Measurements from ENCODE around the gene FEM1C. TPM values are rescaled to one million over a fixed set of nuclear protein-coding genes. Genes with fewer than 3 reads are reported as not detected.

FEM1C gene
- total RNA-seq, 1 experiment from 2014 or later = 10.3 TPM

- POLR2A ChIA-PET = interaction anchor here (0.6 kb wide), 1 partner anchor 126 kb away, joined by 3 read pairs; no protein-coding TSS in a partner anchor
- Mint-ChIP-seq H3K9me3 (ENCODE audit: unreplicated experiment) (no peaks in the 10 kb centered on the region), H3K36me3 (ENCODE audit: insufficient read depth, unreplicated experiment) (no peaks in the 10 kb centered on the region), H3K27ac (ENCODE audit: low read depth, unreplicated experiment) (no peak overlapping the region), H3K4me1 (ENCODE audit: insufficient read depth, unreplicated experiment) (no peaks in the 10 kb centered on the region), H3K4me3 (ENCODE audit: unreplicated experiment) (no peak overlapping the region), H3K27me3 (ENCODE audit: insufficient read depth, unreplicated experiment) (no peaks in the 10 kb centered on the region)
- CTCF ChIA-PET = interaction anchor here (0.7 kb wide), 1 partner anchor 171 kb away, joined by 3 read pairs; no protein-coding TSS in a partner anchor
- no peak for TF ChIP-seq CTCF (IDR thresholded peaks at IDR 0.05; ENCODE audit: unreplicated experiment)
- BruUV-seq (replicated peaks) = no TSS peak
- DNase-seq (ENCODE audit: unreplicated experiment) = no peak
- intact Hi-C loops (cut with micrococcal nuclease) = no loop called here
Measured at GRCh38 chr5:115501464-115502210, 42.9 kb downstream of the FEM1C start.

- Mint-ChIP-seq H3K4me1 (ENCODE audit: insufficient read depth, unreplicated experiment) (no peaks in the 10 kb centered on the region), H3K27ac (ENCODE audit: low read depth, unreplicated experiment) (no peak overlapping the region), H3K4me3 (ENCODE audit: unreplicated experiment) (no peak overlapping the region), H3K27me3 (ENCODE audit: insufficient read depth, unreplicated experiment) (no peaks in the 10 kb centered on the region), H3K9me3 (ENCODE audit: unreplicated experiment) (no peaks in the 10 kb centered on the region), H3K36me3 (ENCODE audit: insufficient read depth, unreplicated experiment) (no peaks in the 10 kb centered on the region)
- intact Hi-C loops (cut with micrococcal nuclease) = no loop called here
- POLR2A ChIA-PET = no interaction called here
- CTCF ChIA-PET = no interaction called here
- no peak for DNase-seq (ENCODE audit: unreplicated experiment)
- TF ChIP-seq CTCF (IDR thresholded peaks at IDR 0.05; ENCODE audit: unreplicated experiment) = no peak
- no TSS peak for BruUV-seq (replicated peaks)
Measured at GRCh38 chr5:115500225-115500624, 44.4 kb downstream of the FEM1C start.

- Mint-ChIP-seq H3K36me3 (ENCODE audit: insufficient read depth, unreplicated experiment) (no peaks in the 10 kb centered on the region), H3K9me3 (ENCODE audit: unreplicated experiment) (no peaks in the 10 kb centered on the region), H3K27me3 (ENCODE audit: insufficient read depth, unreplicated experiment) (no peaks in the 10 kb centered on the region), H3K4me1 (ENCODE audit: insufficient read depth, unreplicated experiment) (no peaks in the 10 kb centered on the region), H3K27ac (ENCODE audit: low read depth, unreplicated experiment) (no peak overlapping the region), H3K4me3 (ENCODE audit: unreplicated experiment) (no peak overlapping the region)
- intact Hi-C loops (cut with micrococcal nuclease) = no loop called here
- ChIA-PET POLR2A (interaction anchor here (0.9 to 1.6 kb wide), 4 partner anchors 13 to 147 kb away, joined by 3 to 4 read pairs (median 3); no protein-coding TSS in a partner anchor), CTCF (interaction anchor here (0.6 kb wide), 1 partner anchor 342 kb away, joined by 3 read pairs; no protein-coding TSS in a partner anchor)
- TF ChIP-seq CTCF (IDR thresholded peaks at IDR 0.05; ENCODE audit: unreplicated experiment) = no peak
- BruUV-seq (replicated peaks) = no TSS peak
- no peak for DNase-seq (ENCODE audit: unreplicated experiment)
Measured at GRCh38 chr5:115496936-115497576, 47.5 kb downstream of the FEM1C start.

GRCh38 chr5:115494570-115495289 is 49.8 kb downstream of the FEM1C start:
- TF ChIP-seq CTCF (IDR thresholded peaks at IDR 0.05; ENCODE audit: unreplicated experiment) = no peak
- Mint-ChIP-seq H3K27me3 (ENCODE audit: insufficient read depth, unreplicated experiment) (no peaks in the 10 kb centered on the region), H3K27ac (ENCODE audit: low read depth, unreplicated experiment) (no peak overlapping the region), H3K4me1 (ENCODE audit: insufficient read depth, unreplicated experiment) (no peaks in the 10 kb centered on the region), H3K4me3 (ENCODE audit: unreplicated experiment) (no peak overlapping the region), H3K36me3 (ENCODE audit: insufficient read depth, unreplicated experiment) (no peaks in the 10 kb centered on the region), H3K9me3 (ENCODE audit: unreplicated experiment) (no peaks in the 10 kb centered on the region)
- BruUV-seq (replicated peaks) = no TSS peak
- intact Hi-C loops (cut with micrococcal nuclease) = no loop called here
- ChIA-PET POLR2A (no interaction called here), CTCF (interaction anchor here (0.8 to 1.5 kb wide), 3 partner anchors 13 to 80 kb away, joined by 3 to 5 read pairs (median 3); no protein-coding TSS in a partner anchor)
- no peak for DNase-seq (ENCODE audit: unreplicated experiment)

Measured in MCF 10A (cell line).